ENCODE results near the gene PITX1. TPM values are rescaled to one million over a fixed set of nuclear protein-coding genes. Genes with fewer than 3 reads are reported as not detected.

Gene PITX1
- total and polyA plus RNA-seq, 11 donors = 0.03 to 0.39 TPM; not detected in 9

- no peak for TF ChIP-seq CTCF (IDR thresholded peaks at IDR 0.05)
- intact Hi-C loops (cut with DNase I) = no loop called here
- no peak overlapping the region for H3K27ac ChIP-seq
- no peak overlapping the region for H3K4me3 ChIP-seq
- no peaks in the 10 kb centered on the region for H3K9me3 ChIP-seq
- WGBS, 4 donors = 8 to 15% (median 12%) methylated on average over 9 to 11 of the region's 11 CpGs
- peak in 1 of 5 donors; percentile 48 for DNase-seq
- peaks cover 5 to 42% (median 24%) of the 10 kb centered on the region in 12 donors for H3K4me1 ChIP-seq
- ATAC-seq = no peak
- peaks cover 70 to 98% (median 94%) of the 10 kb centered on the region in 9 donors for H3K27me3 ChIP-seq
- no peaks in the 10 kb centered on the region for H3K36me3 ChIP-seq
Observed at GRCh38 chr5:135037519-135038204, 3.6 kb upstream of the PITX1 start.

- Histone ChIP-seq H3K4me1 (peaks cover 5 to 50% (median 25%) of the 10 kb centered on the region in 12 donors), H3K9me3 (no peaks in the 10 kb centered on the region), H3K4me3 (no peak overlapping the region), H3K27ac (no peak overlapping the region), H3K27me3 (peaks cover 82 to 99% (median 95%) of the 10 kb centered on the region in 9 donors), H3K36me3 (no peaks in the 10 kb centered on the region)
- intact Hi-C loops (cut with DNase I) = no loop called here
- TF ChIP-seq CTCF (IDR thresholded peaks at IDR 0.05) = no peak
- TF ChIP-seq POLR2A (IDR thresholded peaks at IDR 0.05) = no peak
- ATAC-seq (no peak), DNase-seq (peak in 1 of 5 donors; percentile 11)
- 44 to 61% (median 55%) methylated on average over 4 of the region's 4 CpGs for WGBS, 4 donors
Observed at GRCh38 chr5:135036405-135036804, 2.4 kb upstream of the PITX1 start.

- intact Hi-C loops (cut with DNase I) = no loop called here
- H3K4me1 ChIP-seq = peaks cover 11 to 54% (median 31%) of the 10 kb centered on the region in 12 donors
- DNase-seq (peak in 1 of 5 donors; percentile 41), ATAC-seq (no peak)
- peaks cover 83 to 100% (median 95%) of the 10 kb centered on the region in 9 donors for H3K27me3 ChIP-seq
- 51 to 54% (median 52%) methylated on average over 4 to 6 of the region's 6 CpGs for WGBS, 4 donors
- H3K9me3 ChIP-seq = no peaks in the 10 kb centered on the region
- H3K27ac ChIP-seq = no peak overlapping the region
- no peaks in the 10 kb centered on the region for H3K36me3 ChIP-seq
- TF ChIP-seq POLR2A (IDR thresholded peaks at IDR 0.05) (no peak), CTCF (IDR thresholded peaks at IDR 0.05) (no peak)
- no peak overlapping the region for H3K4me3 ChIP-seq
Observed at GRCh38 chr5:135035678-135036030, 1.6 kb upstream of the PITX1 start.

GRCh38 chr5:135034963-135035677, 1.1 kb upstream of the PITX1 start:
- intact Hi-C loops (cut with DNase I) = no loop called here
- DNase-seq (peak in 1 of 5 donors; percentile 16), ATAC-seq (no peak)
- H3K4me1 ChIP-seq = peaks cover 11 to 54% (median 33%) of the 10 kb centered on the region in 12 donors
- no peak overlapping the region for H3K4me3 ChIP-seq
- no peaks in the 10 kb centered on the region for H3K9me3 ChIP-seq
- WGBS, 4 donors = 59 to 68% (median 64%) methylated on average over 11 to 14 of the region's 14 CpGs
- H3K27ac ChIP-seq = peak overlapping the region in 1 of 12 donors; percentile 54
- peaks cover 83 to 100% (median 95%) of the 10 kb centered on the region in 9 donors for H3K27me3 ChIP-seq
- no peaks in the 10 kb centered on the region for H3K36me3 ChIP-seq
- TF ChIP-seq CTCF (IDR thresholded peaks at IDR 0.05) (no peak), POLR2A (IDR thresholded peaks at IDR 0.05) (no peak)
